ENCODE data around the gene GBX2.
"Not testable (repeated sequence)": the region's sequence is repeated elsewhere in the genome, so short reads cannot be mapped to it uniquely, and the experiment has no call there.

GBX2 gene

DNA sequence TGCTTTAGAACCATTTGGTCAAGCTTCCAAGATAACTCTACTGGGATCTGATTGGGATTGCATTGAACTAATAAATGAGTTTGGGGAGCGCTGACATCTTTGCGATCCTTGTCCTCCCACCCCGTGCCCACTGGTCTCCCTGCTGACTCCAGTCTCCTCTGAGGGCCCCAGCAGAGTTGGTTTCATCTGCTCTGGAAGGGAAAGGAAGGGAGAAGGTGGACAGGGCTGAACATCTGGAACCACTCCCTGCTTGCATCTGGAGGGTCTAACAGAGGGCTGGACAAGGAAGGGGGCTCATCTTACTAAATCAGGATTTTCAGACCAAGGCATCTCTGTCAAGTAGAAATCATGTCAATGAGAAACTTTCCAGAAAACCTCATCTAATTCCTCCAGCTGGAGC lies 12.8 kb downstream of the GBX2 start:
- DNase-seq: no peak

DNA sequence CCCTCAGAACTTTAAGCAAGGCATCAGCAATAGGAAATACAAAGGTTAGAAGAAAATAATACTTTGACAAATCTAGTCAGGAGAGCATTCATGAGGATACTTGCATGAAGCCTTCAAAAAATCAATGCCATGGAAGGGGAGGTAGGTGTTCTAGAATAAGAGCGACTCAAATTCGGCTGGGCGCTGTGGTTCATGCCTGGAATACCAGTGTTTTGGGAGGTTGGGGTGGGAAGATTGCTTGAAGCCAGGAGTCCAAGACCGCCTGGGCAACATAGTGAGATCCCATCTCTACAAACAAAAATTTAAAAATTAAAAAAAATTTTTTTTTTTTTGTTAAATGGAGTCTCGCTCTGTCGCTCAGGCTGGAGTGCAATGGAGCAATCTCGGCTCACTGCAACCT lies 21.8 kb downstream of the GBX2 start:
- no peak for DNase-seq

DNA sequence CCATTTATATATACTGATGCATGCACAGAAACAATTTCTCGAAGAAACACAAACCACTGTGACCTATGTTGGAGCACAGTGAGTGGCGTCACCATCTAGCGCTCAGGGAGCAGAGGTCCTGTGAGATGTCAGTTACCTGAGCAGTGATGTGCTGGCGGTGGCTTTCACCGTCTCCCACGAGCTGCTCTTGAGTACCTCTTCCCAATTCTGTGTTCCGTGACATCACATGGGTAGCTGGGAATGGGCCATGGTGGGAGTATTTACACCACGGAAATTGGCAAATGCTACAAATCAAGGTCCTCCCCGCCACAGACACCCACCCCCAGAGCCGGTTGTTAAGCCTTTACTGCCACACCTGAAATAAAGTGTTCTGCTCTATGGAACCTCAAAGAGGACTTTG lies 24.4 kb downstream of the GBX2 start:
- no peak for DNase-seq

DNA sequence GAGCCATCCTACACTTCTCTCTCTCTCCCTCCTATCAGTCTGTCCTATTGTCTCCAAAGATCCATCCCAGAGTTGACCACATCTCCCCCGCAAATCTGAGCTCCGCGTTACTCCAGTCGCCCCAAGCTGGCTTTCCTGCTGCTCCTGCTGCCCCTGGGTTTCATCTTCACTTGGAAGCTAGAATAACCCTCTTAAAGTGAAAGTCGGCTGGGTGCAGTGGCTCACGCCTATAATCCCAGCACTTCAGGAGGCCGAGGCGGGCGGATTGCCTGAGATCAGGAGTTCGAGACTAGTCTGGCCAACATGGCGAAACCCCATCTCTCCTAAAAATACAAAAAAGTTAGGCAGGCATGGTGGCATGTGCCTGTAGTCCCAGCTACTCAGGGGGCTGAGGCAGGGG lies 26.6 kb downstream of the GBX2 start:
- not testable (repeated sequence) for DNase-seq

DNA sequence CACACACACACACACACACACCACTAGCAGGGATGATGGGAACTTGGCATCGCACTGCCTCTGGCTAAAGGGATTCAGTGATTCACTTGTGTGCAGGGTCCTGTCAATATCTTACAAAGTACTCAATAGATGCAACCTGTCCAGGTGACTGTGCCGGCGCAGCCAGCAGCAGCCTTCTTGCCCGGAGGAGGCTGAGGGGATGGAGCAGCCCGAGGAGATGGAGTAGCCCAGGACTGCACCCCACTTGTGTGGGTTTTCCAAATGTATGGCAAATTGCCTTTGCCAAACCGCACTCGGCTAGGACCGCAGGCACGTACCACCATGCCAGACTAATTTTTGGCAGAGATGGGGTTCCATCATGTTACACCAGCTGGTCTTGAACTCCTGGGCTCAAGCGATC lies 31.1 kb downstream of the GBX2 start:
- no peak for DNase-seq

DNA sequence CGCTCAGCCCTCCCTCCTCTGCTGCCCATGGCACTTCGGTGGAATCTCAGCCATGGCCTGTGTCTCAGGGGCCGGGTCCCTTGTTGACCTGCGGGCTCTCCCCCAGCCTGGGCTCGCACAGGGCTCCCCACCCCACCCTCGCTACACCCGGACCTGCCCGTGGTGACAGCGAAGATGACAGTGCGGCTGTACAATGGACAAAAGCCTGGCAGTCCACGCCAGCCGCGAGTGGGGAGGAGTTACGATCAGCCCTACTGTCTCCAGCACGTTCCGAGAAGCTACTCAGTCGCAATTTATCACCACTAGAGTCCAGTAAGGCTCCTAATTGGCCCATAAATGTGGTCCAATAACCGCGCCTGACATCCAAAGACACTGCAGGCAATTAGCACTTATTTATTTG lies 31.6 kb downstream of the GBX2 start:
- DNase-seq: no peak

DNA sequence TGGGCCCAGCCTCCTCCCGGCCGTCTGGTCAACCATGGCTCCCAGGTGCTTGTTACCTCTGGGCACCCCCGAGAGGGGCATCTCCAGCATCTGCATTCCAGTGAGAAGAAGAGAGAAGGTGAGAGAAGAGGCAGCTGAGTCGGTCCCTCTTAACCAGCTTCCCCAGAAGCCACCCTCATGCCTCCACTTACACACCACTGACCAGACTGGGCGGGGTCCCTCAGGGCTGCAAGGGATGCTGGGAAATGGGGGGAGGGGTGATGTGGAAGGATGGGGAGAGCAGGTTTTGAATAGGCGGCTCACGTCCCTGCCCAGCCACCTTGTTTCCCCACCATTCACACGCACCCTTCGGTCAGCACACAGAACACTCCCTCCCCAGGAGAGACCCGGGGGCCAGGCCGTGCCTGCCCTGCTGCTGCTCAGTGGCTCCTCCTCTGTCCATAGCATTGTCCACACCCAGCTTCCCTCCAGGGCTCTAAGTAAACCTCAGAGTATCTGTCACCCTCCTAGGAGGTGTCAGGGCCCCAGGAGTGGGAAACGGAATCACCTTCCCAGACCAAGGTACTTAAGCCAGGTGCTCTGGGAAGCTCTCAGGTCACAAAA lies 34.7 kb downstream of the GBX2 start:
- no peak for DNase-seq

DNA sequence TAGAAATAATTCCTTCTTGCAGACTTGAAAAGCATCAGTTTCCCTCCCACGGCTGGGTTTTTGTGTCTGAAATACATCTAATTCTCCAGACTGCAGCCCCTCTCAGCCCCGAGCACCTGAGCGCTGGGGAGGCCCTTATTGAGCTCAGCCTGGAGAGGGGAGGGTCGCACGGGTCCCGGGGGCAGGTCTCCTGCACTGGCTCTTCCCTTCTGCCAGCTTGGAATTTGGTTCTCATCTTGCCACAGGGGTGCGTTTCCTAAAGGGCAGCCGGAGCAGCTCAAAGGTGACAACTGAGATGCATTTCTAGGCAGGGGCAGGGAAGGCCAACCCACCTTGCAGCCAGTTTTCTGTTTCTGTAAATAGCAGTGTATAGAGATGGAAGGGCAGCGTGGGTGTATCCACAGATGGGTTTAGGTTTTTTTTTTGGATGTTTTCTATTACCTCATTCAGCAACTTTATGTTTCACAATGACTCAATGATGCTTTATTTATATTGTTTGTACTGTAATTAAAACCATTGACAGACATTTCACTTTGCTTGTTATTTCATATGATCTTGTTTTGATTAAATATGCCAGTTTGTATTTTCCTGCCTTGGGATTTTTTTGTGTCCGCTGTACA lies 37.0 kb downstream of the GBX2 start:
- DNase-seq: no peak

DNA sequence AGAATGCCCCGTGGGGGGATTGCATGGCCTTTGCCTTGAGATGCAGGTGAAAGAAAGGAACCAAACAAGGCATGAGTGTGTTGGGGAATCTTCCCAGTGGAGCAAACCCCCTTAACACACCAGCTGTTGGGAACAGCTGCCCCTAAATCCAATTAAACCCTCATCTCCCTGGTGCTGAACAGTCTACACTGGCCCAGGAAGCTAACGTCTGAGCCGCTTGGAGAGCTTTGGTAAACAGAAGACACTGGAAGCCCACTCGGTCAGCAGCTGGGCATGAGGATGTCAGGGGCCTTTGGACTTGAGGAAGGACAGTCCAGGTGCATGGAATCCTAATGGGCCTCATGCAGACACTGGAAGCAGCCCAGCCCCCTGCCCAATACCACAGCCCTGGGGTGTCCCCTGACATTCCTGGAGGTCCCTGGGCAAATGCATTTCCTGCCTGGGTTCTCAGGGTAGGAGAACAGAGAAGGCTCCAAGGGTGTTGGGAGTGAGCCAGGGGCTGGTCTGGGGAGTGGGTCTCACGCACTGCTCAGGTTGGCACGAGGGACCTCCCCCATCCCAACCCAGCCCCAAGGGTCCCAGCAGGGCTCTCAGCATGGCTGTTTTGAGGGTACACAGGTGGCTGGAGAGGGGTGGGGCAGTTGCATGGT lies 37.7 kb downstream of the GBX2 start:
- no peak for DNase-seq

DNA sequence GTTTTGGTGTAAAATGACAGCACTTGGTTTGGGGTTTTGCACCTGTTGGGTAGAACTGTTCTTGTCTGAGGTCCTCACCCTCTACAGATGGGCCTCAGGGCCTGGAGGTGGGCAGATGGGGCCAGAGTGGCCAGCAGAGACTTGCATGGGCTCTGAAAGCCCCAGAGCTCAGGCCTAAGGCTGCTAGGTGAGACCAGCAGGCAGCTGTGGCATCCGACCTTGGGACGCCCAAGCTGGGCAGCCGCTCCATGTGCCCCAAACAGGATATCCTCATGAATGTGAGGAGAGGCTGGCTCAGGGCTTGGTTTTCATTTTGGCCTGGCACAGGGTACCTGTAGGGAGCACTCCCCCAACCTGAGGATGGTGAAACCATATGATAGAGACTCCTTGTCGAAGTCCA lies 38.3 kb downstream of the GBX2 start:
- no peak for DNase-seq

DNA sequence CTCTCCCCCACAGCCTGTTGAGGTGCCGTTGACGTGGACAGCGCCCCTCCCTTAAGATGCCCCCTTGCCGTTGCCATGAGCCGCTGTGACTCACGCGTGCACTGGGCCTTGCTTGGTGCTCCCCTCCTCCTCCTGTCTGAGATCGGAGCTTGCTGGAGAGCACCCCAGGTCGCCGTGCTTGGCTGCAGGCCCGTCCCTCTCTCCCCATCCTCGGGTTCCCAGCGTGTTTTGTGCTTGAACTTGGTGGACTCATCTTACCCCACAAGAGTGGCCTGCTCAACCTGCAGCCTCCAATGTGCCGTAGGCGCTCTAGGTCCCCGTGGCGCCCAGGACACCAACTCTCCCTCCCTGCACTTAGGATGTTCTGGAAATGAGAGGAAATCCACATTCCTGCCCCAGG lies 39.9 kb downstream of the GBX2 start:
- DNase-seq: no peak

DNA sequence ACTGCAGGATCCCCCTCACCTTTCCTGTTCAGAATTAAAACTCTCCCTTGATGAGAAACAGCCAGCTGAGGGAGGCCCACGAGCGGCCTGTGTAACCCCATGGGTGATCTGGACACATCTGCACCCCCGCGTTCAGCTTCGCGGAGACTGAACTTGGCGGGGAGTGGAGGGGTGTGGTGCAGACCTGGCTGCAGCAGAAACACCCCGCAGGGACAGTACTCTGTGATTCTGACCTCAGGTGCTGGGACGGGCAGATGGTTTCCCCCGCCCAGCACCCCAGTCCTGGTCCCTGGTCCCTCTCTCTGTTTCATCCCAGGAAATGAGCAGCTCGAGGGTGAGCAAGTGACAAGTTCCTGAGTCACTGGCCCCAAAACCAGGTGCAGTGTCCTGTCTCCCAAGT lies 41.2 kb downstream of the GBX2 start:
- no peak for DNase-seq

DNA sequence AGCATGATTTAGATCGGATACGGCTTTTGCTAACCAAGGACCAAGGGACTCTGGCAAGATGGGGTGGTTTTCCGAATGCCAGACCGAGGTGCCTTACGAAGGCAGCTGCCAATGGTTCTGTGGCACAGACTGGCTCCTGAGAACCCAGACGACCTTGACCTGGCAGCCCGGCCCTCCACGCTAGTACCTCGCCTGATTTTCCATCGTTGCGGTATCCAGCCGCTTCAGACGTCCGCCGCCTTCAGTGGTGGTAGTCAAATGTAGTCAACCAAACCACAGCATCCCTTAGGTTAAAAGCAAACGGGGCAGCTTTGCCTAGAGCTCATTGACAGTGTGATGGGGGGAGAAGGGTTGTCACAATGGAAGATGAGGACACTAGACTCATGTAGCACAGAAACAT lies 42.6 kb downstream of the GBX2 start:
- no peak for DNase-seq

DNA sequence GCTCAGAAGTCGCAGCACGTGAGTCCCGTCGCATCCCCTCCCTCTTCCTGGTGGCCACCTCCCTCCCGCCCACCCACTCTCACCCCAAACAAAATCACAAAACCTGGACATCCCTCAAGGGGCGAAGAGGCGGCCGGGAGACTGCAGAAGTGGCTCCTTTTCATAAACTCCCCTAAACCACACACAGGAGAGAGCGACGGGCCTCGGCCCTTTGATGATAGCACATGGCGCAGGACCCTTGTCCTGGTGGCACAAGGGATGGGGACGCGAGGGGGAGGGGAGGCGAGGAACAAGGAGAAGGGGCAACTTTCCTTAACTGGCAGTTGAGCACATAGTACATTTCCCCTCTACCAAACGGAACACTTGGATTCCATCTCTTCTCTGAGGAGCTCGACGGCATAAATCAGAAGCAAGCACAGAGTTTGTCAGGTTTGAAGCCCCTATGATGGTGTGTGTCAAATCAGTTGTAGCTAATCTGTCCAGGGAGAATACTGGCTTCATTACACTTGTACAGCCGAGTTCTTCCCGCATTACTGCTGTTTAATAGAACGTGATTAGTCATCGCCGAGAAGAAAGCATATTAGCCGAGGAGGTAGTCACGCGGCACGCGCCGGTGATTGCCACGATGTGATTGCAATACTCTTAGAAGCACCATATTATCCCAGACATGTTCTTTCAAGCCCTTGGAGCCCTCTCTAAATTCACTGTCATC lies 43.8 kb downstream of the GBX2 start:
- DNase-seq: no peak

DNA sequence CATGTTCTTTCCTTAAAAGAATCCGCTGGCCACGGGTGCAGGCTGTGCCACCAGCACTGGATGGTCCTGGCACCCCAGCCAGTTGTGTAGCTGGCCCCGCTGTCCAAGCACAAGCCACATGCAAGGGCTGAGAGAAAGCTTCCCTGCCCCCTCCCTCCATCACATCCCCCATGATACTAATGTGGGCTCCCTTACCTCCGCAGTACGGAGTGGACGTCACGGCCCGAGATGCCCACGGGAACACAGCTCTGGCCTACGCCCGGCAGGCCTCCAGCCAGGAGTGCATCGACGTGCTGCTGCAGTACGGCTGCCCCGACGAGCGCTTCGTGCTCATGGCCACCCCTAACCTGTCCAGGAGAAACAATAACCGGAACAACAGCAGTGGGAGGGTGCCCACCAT lies 44.5 kb downstream of the GBX2 start:
- DNase-seq: no peak

DNA sequence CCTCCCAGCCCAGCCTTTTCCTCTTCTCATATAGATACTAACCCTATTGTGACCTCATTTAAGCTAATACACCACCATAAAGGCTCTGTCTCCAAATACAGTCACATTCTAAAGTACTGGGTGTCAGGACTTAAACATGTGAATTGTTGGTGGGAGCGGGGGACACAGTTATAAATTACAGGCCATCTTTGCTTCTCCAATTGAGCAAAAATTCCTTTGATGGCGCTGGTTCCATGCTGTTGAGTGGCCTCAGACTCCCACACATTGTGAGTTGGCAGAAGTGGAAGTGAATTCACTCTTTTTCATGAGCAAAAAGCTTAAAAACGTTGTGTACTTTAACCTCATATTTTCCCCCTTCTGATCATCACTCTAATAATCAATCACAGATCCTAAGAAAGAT lies 46.0 kb downstream of the GBX2 start:
- no peak for DNase-seq

DNA sequence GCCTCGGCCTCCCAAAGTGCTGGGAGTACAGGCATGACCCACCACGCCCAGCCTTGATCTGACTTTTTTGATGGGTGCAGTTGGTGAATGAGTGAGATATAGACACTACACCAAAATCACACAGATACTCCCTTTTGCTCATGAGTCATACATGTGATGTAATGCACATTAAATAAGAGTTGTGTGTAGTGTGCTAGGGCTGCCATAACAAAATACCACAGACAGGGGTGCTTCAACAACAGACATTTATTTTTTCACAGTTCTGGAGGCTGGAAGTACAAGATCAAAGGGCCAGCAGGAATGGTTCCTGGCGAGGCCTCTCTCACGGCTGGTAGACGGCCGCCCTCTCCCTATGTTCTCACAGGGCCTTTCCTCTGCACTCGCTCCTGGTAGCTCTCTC lies 46.6 kb downstream of the GBX2 start:
- peak; percentile 26 for DNase-seq

DNA sequence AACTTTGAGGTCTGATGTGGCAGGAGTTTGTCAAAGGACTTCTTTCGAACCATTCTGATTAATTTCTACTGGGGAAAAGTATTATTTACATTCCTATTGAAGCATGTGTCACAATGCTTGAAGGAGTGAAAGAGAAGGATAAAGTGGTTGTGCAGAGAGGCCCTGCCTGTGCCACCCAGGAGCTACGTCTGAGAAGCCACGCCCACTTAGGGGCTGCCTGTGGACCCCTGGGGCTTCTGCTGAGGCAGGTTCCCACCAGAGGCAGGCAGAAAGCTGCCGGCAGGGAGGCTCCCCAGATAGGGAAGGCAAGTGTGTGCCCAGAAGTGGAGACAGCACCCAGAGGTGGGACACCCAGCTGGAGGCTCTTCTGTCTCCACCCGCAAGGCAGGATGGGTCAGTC lies 47.4 kb downstream of the GBX2 start:
- DNase-seq: no peak

DNA sequence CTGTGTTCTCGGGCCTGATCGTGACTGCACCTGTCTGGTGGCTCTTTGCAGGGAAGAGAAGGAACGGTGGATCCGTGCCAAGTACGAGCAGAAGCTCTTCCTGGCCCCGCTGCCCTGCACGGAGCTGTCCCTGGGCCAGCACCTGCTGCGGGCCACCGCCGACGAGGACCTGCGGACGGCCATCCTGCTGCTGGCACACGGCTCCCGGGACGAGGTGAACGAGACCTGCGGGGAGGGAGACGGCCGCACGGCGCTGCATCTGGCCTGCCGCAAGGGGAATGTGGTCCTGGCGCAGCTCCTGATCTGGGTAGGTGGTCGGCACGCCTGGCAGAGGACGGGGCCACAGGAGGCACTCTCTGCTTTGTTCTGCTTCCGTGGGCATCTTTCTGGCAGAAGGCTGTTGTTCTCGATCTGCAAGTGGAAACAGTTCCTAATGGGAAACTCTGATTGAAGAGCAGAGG lies 48.0 kb downstream of the GBX2 start:
- DNase-seq: no peak

DNA sequence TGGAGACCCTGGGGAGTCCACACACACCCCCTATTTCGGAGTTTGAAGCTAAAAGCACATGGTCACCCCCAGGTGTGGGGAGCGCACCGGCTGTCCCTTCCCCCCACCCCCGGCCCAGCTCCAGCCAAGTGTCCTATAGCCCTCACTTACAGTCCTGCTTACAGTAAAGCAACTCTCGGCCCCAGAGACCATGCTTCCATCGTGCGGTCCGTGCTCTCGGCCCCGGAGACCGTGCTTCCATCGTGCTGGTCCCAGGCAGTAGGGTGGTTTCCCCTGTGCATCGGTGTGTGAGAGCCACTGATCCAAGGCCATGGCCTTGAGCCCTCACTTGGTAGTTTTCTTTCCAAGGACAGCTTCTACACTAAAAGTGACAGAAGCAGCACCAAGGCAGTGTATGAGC lies 48.7 kb downstream of the GBX2 start:
- no peak for DNase-seq

DNA sequence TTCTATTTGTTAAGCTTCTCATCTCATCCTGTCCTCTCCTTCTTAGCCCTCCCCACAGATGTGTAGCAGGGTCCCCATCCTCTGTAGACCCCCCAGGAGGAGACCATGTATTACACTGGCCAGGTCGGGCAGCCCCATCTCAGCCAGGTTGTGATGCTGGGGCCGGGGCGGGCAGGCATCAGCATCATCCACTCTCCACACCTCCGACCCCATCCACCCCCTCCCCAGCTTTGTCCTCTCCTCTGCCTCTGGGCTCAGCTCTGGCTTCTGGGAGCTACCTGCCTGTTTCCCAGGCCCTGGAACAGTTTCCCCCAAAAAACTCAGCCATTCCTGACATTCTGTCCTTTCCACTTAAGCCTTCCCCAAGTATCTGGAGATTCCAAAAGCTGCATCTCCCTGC lies 49.2 kb downstream of the GBX2 start:
- no peak for DNase-seq

DNA sequence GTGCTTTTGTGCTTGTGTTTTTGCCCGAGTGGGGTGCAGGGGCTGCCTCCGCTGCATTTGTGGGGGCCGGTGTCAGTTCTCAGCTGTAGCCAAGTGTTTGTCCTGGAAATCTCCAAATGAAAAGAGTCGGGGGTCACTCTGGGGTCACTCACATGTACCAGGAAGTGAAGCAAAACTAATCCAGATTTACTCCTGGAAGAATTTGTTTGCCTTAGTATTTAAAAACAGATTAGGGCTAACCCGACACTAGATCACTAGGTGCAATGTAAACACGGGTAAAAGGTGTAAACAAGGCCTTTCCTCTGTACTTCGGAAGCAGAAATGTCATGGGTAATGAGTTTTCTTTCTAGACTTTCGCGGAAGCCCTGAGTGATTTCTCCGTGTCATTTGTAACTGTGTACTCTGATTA lies 50.3 kb downstream of the GBX2 start:
- no peak for DNase-seq

DNA sequence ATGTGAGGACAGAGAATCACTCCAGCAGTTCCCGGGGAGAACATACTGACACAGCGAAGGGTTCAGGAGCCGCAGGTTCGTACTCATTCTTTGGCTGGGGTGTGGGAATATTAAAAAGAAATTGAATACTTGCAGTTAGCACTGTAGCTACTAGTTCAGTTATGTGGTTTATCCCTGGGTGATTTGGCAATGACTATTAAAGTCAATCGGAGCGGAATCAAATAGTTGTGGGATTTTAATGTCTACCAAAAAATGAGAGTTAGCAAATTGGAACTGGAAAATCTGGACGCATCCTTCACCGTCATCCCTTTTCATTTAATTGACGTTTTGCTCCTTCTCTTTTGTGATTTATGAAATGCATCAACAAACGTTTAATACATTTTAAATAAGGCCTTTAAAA lies 50.8 kb downstream of the GBX2 start:
- peak; percentile 68 for DNase-seq
